ENCODE results near the gene MYRF.
A peak's percentile ranks its signal among the peaks of the same experiment; 100 is the strongest.

MYRF gene

GRCh38 chr11:61762223-61762615 lies 9.8 kb downstream of the MYRF start:
- no peak for DNase-seq

GRCh38 chr11:61762798-61763197 lies 10.4 kb downstream of the MYRF start:
- DNase-seq: no peak

DNA sequence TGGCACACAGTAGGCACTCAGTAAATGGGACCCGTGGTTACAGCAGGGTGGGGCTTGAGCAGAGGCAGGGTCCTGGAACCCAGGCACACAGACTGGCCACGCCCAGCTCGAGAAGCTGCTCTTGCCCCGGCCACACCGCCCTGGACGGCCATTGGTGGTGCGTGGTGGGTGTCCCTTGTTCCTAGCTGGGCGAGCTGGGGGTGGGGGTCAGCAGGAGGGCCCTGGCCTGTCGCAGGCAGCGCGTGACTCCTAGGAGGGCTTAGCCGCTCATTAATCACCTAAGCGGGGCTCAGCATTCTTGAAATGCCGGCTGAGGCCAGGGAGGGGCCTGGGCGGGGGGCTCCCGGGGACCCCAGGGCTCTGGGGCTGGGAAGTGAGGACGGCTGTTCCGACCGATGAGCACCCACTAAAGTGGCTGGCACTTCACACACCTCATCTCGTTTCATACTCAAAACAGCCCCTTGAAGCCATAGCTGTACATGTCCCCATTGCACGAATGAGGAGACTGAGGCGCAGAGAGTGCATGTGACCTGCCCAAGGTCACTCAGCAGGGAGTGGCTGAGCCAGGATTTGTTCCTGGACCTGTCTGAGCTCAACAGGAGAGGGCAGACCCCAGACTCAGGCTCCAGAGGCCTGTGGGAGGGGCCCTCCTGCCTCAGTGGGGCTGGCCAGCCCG lies 11.6 kb downstream of the MYRF start:
- no peak for DNase-seq

DNA sequence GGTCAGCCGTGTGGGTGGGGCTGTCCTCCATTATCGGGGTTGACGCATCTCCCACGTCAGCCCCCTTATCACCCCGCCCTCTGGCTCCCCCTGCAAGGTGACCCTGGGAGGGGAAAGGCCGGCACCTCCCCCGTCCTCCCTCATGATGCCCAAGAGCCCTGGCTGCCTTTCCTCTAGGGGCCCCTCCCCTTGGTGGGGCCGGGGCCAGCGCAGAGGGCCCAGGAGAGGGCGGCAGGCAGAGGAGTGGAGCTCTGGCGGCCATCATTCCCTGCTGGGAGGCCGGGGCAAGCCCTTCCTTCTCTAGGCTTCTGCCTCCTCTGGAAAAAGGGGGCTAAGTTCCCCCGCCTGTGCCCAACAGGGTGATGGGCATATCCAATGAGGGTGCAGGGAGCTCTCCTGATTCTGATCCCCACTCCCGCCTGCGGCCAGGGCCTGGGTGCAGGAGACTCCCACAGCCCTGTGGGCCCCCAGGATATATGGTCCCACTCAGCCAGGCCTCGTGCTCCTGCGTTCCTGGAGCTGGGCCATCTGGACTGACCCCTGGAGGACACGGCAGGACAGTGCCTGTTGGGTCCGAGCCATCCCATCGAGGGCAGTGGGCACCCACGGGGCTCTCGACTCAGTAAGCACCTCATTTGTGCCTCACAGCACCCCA lies 12.3 kb downstream of the MYRF start:
- no peak for DNase-seq

DNA sequence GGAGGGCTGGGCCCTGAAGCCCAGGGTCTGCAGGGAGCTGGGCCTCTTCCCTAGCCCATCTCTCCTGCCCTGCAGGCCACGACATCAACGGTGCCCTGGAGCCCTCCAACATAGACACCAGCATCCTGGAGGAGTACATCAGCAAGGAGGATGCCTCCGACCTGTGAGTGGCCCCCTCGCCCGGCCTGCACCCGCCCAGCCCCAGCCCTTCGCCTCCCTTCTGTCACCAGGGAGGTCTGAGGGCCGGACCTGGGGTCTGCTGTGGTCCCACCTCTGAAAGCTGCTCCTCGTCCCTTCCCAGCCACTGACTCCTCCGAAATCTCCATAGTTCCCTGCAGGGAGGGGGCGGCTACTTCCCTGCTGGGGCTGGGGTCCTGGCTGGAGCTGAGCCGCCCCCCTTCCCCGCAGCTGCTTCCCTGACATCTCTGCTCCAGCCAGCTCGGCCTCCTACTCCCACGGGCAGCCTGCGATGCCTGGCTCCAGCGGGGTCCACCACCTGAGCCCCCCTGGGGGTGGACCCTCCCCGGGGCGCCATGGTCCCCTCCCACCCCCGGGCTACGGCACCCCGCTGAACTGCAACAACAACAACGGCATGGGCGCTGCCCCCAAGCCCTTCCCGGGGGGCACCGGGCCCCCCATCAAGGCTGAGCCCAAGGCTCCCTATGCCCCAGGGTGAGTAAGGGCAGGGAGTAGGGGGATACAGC lies 13.3 kb downstream of the MYRF start:
- no peak for DNase-seq

GRCh38 chr11:61766353-61766841 lies 14.0 kb downstream of the MYRF start:
- no peak for DNase-seq

- DNase-seq: no peak
Measured at GRCh38 chr11:61768376-61769076, 16.1 kb downstream of the MYRF start.

GRCh38 chr11:61769169-61769920 lies 16.9 kb downstream of the MYRF start:
- no peak for DNase-seq

- no peak for DNase-seq
Measured at GRCh38 chr11:61769946-61770683, 17.7 kb downstream of the MYRF start.

- DNase-seq: no peak
Measured at GRCh38 chr11:61771195-61771894, 18.9 kb downstream of the MYRF start.

DNA sequence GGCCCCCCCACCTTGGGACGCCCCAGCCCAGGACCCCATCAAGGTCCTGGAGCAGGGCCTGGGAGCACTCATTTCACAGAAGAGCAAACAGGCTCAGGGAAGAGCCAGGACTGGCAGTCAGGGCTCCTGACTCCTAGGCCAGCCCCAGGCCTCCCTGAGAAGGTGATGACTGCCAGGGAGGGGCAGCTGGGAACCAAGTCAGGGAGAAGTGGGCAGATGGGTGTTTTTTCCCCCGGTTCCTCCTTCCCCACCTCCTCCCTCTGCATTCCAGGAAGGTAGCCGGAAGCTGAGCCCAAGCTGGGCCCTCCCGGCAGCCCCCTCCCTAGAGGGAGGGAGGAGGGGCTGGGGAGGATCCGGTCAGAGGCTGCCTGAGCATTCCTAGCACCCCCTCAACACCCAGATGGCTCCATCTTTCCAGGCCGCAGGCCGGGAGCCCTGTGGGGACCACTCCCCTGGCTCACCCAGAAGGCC lies 19.6 kb downstream of the MYRF start:
- no peak for DNase-seq

DNA sequence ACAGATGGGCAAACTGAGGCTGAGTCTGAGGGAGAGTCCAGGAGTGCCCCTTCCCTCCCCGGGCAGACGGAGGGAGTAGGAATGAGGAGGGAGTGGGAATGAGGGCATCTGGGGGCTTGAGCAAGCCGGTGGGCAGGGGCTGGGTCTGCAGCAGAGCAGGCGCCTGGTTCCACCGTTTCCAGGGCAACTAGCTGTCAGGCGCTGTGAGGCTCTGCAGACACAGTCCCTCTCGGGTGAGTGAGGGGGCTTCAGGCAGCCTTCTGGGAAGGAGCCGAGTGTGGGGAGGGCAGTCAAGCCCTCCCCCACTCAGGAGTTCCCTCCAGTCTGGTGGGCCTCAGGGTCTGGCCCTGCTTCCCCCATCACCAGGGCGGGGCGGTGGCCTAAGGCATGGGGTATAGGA lies 20.9 kb downstream of the MYRF start:
- no peak for DNase-seq

- no peak for DNase-seq
Measured at GRCh38 chr11:61773809-61774208, 21.4 kb downstream of the MYRF start.

DNA sequence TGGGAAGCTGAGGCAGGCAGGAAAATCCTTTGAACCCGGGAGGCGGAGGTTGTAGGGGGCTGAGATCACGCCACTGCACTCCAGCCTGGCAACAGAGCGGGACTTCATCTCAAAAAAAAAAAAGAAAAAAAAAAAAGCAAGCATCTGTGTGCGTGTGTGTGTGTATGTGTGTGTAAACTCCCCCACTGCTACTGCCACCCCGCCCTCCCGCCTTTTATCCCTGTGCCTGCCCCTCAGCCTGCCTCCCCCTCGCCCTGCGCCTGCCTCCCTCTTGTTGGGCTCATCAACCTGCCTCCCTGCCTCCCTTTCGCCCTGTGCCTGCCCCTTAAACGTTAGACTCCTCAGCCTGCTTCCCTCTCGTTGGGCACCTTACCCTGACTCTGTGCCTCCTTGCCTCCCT lies 22.0 kb downstream of the MYRF start:
- no peak for DNase-seq

GRCh38 chr11:61775106-61775505 lies 22.7 kb downstream of the MYRF start:
- no peak for DNase-seq

GRCh38 chr11:61775606-61776554 lies 23.4 kb downstream of the MYRF start:
- DNase-seq: no peak

DNA sequence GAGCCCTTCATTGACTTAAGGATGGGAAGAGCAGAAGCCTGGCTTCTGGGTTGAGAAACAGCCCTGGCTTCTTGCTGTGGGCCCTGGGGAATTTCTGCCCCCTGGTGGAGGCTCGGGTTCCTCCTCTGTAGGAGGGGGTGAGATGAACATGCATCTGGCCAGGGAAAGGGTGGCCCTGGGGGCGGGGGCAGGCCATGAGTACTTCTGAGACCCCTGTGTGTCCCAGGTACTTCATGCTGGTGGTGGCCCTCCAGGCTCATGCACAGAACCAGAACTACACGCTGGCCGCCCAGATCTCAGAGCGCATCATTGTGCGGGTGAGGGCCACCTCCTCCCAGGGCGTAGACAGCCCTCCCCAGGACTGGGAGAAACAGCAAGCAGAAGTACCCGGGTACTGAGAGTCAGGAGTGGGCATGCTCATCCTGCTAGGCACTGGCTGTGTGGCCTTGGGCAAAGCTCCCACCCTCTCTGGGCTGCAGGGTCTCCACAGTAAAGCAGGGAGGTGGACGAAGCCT lies 24.2 kb downstream of the MYRF start:
- peak; percentile 33 for DNase-seq

DNA sequence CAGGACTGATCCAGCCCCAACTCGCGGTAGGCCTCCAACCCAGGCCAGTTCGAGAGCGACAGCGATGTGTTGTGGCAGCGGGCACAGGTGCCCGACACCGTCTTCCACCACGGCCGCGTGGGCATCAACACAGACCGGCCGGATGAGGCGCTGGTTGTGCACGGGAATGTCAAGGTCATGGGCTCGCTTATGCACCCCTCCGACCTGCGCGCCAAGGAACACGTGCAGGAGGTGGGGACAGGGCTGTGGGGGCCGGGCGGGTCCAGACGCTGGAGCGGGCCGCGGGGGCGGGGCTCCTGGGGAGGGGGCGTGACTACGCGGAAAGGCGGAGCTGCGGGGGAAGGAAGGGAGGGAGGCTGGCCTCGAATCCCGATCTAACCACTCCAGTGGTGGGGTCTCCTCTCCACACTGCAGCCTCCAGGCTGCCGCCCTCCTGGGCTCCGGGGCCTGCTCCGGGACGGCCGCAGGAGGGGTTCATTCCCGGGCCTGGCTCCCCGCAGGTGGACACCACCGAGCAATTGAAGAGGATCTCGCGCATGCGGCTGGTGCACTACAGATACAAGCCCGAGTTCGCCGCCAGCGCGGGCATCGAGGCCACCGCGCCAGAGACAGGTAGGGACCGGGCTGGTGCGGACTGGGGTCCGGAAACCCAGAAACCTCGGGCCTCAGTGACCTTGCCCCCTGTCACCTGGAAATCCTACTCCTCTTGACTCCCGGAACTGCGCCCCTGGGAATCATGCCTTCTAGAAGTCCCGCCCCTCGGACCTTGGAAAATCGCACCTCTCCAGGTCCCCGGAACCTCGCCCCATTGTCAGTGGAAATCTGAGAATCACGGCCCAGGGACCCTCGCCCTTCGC lies 25.0 kb downstream of the MYRF start:
- DNase-seq: peak; percentile 63
